ENCODE data around the gene CTNNA2. TPM values are rescaled to one million over a fixed set of nuclear protein-coding genes. Genes with fewer than 3 reads are reported as not detected.

The CTNNA2 gene
- total RNA-seq, 2 donors from 2014 or later = not detected

DNA sequence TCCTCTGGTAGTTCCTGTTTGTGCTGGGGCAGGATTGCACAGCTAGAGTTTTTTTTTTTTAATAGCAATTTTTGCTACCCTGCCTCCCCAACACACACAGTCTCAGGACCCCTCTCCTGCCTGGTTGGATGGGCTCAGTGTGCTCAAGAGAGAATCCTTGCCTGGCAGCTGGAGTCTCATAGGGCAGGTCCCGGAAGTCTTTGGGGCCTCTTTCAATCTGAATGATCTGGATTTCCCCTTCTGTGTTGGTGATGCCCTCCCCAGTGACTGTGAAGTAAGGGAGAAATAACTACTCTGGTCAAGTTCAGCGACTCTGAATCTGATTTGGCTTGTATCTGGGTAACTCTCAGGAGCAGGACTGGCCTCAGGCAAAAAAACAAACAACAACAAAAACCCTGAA, 1012.3 kb downstream of the CTNNA2 start:
- Mint-ChIP-seq H3K4me3 (no peak overlapping the region), H3K9me3 (peaks cover 4% of the 10 kb centered on the region), H3K27me3 (no peaks in the 10 kb centered on the region), H3K27ac (no peak overlapping the region), H3K4me1 (no peaks in the 10 kb centered on the region), H3K36me3 (ENCODE audit: low read depth) (no peaks in the 10 kb centered on the region)
- no peak for ATAC-seq (replicated peaks)

DNA sequence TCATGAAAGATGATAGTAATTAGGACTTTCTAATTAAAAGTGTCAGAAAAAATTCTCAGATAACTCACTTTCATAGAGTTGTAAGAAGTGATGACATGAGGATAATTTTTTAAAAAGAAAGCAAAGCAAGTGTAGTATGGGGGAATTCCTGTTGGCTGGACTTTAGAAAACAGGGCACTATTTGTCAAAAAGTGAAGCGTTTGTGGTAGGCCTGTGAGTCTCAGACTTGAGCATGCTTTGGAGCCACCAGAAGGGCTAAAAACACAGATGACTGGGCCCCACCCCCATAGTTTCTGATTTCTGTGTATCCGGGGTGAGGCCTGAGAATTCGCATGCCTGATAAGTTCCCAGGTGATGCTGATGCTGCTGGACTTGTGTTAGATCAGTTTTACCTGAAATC, 1014.3 kb downstream of the CTNNA2 start:
- ATAC-seq (replicated peaks) = no peak

DNA sequence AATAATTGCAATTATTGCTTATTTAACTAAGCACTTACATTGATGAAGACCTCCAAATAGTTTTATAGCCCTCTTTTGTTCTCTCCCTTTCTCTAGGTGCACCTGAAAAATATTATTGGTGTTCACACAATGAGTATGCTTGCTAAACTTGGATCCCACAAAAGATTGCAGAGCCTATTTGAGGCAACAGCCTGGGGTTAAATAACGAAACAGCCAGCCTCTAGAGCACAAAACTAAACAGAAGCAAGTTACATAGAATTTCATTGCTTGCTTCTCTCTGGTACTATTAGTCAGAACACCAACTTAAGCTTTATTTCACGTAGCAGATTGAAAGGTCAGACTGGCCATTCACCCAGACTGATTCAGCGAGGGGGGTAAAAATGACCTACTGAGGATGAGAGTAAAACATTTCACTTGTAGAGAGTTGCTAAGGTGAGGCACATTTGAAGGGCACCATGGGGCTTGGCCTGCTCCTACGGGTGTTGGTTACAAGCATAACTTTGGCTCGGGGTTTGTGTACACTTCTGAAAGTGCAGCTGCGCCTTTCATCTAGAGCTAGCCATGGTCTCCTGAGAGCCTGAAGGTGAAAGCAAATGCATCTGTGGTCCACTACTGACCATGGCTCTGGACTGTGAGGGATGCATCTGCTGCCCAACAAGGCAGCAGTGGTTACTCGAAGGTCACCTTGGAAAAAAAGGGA, 1016.8 kb downstream of the CTNNA2 start:
- no peaks in the 10 kb centered on the region for H3K4me1 Mint-ChIP-seq
- H3K4me3 Mint-ChIP-seq = no peak overlapping the region
- peaks cover 19% of the 10 kb centered on the region for H3K9me3 Mint-ChIP-seq
- no peak overlapping the region for H3K27ac Mint-ChIP-seq
- ATAC-seq (replicated peaks) = no peak
- no peaks in the 10 kb centered on the region for H3K36me3 Mint-ChIP-seq (ENCODE audit: low read depth)
- H3K27me3 Mint-ChIP-seq = no peaks in the 10 kb centered on the region

More for the DNA sequence above, 1014.3 kb downstream of the CTNNA2 start:
- peaks cover 10% of the 10 kb centered on the region for H3K9me3 Mint-ChIP-seq
- no peak overlapping the region for H3K4me3 Mint-ChIP-seq
- no peaks in the 10 kb centered on the region for H3K4me1 Mint-ChIP-seq
- H3K36me3 Mint-ChIP-seq (ENCODE audit: low read depth) = no peaks in the 10 kb centered on the region
- no peaks in the 10 kb centered on the region for H3K27me3 Mint-ChIP-seq
- H3K27ac Mint-ChIP-seq = no peak overlapping the region

DNA sequence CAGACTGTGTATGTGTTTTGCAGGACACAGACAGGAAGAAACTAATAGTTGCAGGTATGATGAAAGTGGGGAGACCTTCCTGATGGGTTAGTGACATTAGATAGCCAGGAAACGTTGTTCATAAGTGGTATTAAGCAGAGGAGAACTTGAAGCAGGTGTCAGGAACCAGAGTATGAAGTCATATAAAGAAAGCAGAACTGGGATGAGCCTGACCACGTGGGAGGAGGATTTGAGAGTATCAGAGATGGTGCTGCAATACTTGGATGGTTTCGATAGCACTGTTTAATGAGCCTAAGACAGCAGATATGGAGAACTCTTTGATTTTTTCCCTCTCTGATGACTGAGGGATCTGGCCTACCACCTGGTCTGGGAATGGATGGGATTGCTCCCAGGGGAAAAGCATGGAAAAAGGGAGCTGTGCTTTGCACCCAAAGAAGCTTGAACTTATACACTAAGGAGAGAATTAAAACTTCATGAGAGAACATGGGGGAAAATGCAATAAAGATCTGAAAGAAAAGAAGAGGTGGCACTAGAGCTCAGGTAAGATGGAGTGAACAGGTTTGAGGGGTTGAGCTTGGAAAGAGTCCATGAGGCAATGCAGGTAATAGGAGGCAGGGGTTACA, 1017.7 kb downstream of the CTNNA2 start:
- H3K27me3 Mint-ChIP-seq = no peaks in the 10 kb centered on the region
- no peak for ATAC-seq (replicated peaks)
- peaks cover 16% of the 10 kb centered on the region for H3K9me3 Mint-ChIP-seq
- H3K4me3 Mint-ChIP-seq = no peak overlapping the region
- H3K4me1 Mint-ChIP-seq = no peaks in the 10 kb centered on the region
- H3K36me3 Mint-ChIP-seq (ENCODE audit: low read depth) = no peaks in the 10 kb centered on the region
- H3K27ac Mint-ChIP-seq = no peak overlapping the region

DNA sequence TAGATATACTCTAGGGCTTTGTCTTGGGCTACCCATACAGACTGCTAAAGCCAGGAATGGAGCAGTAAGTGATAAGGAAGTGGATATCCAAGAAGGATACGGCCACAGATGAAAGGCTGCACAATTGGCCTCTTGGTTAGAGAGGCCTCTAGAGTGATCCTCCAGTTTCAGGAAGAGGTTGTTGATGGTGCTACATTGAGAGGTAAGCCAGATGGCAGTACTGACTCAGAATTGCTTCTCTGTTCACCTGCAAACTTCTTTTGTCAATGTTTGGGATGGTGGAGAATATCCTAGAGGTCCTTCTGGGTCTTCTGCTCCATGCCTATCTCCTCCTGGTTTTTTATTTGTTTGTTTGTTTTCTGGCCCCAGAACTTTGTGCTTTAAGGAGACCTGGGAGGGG, 1018.5 kb downstream of the CTNNA2 start:
- H3K4me3 Mint-ChIP-seq = no peak overlapping the region
- H3K4me1 Mint-ChIP-seq = no peaks in the 10 kb centered on the region
- H3K9me3 Mint-ChIP-seq = peaks cover 15% of the 10 kb centered on the region
- H3K27ac Mint-ChIP-seq = no peak overlapping the region
- H3K27me3 Mint-ChIP-seq = no peaks in the 10 kb centered on the region
- no peaks in the 10 kb centered on the region for H3K36me3 Mint-ChIP-seq (ENCODE audit: low read depth)
- ATAC-seq (replicated peaks) = no peak

DNA sequence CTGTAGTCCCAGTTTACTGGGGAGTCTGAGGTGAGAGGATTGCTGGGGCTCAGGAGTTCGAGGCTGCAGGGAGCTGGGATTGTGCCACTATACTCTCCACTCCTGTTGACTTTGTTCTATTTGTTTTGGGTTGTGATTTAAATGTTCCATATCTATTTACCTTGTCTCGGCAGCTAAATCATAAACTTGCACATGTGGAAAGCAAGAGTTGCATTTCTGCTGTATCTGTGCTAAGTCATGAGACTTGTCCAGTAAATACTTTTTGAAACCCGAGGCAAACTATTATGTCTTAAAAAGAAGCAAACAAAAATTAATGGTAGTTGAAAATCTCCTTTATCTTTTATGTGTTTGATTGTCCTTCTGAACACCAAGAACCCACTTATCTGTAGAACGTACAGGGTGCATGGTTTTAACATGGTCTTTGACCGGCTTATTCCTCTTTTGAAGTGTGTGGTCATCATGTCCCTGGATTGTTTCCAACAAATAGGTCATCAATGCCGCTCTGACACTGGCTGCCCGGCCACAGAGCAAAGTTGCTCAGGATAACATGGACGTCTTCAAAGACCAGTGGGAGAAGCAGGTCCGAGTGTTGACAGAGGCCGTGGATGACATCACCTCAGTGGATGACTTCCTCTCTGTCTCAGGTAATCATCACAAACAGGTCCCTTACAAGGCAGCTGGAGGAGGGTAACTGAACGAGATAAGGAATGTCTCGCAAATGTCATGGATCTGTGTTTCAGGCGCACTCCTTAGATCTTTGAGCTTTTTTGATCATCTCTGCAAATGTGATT, 1032.8 kb downstream of the CTNNA2 start:
- Mint-ChIP-seq H3K36me3 (ENCODE audit: low read depth) (no peaks in the 10 kb centered on the region), H3K9me3 (peaks cover 19% of the 10 kb centered on the region), H3K4me3 (no peak overlapping the region), H3K4me1 (no peaks in the 10 kb centered on the region), H3K27ac (no peak overlapping the region), H3K27me3 (no peaks in the 10 kb centered on the region)
- ATAC-seq (replicated peaks) = no peak

DNA sequence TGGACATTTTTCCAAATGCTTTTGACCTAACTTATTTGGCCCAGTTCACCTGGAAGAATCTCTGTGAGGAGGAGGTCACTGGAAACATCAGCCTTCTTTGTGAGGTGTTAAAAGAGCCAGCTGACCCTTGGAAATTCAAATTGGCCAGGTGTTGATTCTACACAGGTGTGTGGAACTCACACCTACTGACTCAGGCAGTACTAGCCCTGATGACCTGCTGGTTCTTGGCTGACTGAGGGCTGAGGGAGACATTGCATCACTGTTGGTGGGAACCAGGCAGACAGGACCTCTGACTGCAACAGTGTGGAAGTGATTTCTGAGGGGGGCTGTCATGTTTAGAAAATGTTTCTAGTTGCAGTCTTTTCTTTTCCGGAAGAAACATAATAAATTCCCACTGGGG, 1033.9 kb downstream of the CTNNA2 start:
- Mint-ChIP-seq H3K27ac (no peak overlapping the region), H3K36me3 (ENCODE audit: low read depth) (no peaks in the 10 kb centered on the region), H3K9me3 (peaks cover 19% of the 10 kb centered on the region), H3K27me3 (no peaks in the 10 kb centered on the region), H3K4me3 (no peak overlapping the region), H3K4me1 (no peaks in the 10 kb centered on the region)
- no peak for ATAC-seq (replicated peaks)

DNA sequence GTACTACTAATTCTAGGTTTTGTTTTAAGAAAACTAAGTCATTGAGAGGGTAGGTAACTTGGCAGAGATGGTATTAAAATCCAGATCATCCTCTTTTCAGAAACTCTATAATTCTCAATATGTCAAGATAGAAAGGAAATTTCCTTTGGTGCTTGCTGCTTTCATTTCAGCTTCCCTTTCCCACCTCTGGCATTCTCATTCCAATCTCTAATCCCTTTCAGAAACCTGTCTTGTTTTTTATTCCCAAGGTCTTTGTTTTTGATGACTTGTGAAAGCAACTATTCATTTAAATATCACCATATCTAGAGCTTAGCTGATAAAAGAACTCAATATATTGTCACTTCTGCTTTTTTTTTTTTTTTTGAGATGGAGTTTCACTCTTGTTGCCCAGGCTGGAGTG, 1034.5 kb downstream of the CTNNA2 start:
- Mint-ChIP-seq H3K27ac (no peak overlapping the region), H3K9me3 (peaks cover 19% of the 10 kb centered on the region), H3K4me1 (no peaks in the 10 kb centered on the region), H3K4me3 (no peak overlapping the region), H3K36me3 (ENCODE audit: low read depth) (no peaks in the 10 kb centered on the region), H3K27me3 (no peaks in the 10 kb centered on the region)
- no peak for ATAC-seq (replicated peaks)

DNA sequence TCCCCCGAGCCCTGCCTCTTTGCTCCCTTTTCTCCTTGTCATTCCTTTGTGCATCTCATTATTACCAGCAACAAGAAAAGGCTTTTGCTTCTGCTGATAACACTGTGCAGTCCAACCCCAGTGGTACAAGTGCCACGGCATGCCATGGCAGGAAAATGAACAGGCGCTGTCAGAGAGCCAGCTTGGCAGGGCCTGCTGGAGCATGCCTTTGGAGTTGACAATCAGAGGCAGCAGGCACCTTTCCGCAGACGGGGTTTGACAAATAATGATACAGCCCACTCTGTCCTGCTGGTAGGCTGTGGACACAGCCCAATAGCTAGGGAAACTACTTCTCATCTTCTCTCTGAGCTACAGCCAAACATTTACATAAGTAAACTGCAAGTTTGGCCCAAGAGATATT, 1035.6 kb downstream of the CTNNA2 start:
- H3K4me3 Mint-ChIP-seq = no peak overlapping the region
- ATAC-seq (replicated peaks) = no peak
- peaks cover 20% of the 10 kb centered on the region for H3K9me3 Mint-ChIP-seq
- H3K27ac Mint-ChIP-seq = no peak overlapping the region
- H3K4me1 Mint-ChIP-seq = no peaks in the 10 kb centered on the region
- no peaks in the 10 kb centered on the region for H3K27me3 Mint-ChIP-seq
- H3K36me3 Mint-ChIP-seq (ENCODE audit: low read depth) = no peaks in the 10 kb centered on the region

DNA sequence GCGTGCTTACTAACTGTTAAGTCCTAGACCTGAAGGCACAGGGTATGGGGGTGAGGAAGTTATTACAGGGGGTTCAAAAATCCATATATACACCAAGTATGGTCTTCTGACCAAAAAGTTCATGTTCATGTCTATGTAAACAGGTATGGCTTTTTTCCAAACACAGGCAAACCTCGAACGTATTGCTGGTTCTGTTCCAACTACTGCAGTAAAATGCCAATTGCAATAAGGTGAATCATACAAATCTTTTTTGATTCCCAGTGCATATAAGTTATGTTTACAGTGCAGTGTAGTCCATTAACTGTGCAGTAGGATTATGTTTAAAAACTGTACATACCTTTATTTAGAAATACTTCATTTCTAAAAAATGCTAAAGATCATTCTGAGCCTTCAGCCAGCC, 1037.0 kb downstream of the CTNNA2 start:
- Mint-ChIP-seq H3K4me1 (no peaks in the 10 kb centered on the region), H3K36me3 (ENCODE audit: low read depth) (no peaks in the 10 kb centered on the region), H3K9me3 (peaks cover 16% of the 10 kb centered on the region), H3K4me3 (no peak overlapping the region), H3K27me3 (no peaks in the 10 kb centered on the region), H3K27ac (no peak overlapping the region)
- no peak for ATAC-seq (replicated peaks)

DNA sequence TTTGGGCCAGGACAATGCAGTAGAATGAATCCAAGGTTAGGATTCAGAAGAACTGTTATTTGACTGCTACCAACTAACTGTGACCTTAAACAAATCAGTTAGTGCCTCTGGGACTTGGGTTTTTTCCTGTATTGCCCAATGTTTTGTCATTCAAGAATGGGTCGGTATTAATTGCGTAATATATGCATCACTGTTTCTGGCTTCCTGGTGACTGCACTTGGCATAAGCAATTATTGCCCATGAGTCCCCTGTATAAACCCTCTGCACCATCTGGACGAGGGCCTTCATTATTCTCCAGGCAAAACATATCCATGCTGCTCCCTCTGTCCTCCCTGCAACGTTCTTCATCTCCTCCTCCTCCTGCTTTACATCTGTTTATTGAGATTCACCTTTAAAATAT, 1047.5 kb downstream of the CTNNA2 start:
- Mint-ChIP-seq H3K9me3 (peaks cover 30% of the 10 kb centered on the region), H3K27me3 (no peaks in the 10 kb centered on the region), H3K27ac (no peak overlapping the region), H3K36me3 (ENCODE audit: low read depth) (no peaks in the 10 kb centered on the region), H3K4me1 (no peaks in the 10 kb centered on the region), H3K4me3 (no peak overlapping the region)
- no peak for ATAC-seq (replicated peaks)

DNA sequence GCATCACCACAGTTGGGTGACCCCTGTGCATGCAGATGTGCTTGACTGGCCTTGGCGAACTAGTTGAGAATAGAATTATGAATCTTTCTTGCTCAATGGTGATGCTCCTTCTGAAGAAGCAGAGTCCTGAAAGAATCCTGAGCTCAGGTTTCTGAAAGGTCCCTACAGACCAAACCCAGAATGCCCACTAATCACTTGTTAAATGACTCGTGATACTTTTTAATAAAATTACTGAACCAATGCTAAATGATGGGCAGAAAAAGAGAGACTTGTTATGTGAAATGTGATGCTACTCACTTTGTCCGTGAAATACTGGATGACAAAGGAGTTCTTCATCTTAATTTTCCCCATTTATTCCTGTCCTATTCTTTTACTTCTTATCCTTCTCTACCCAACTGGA, 1055.2 kb downstream of the CTNNA2 start:
- Mint-ChIP-seq H3K27me3 (no peaks in the 10 kb centered on the region), H3K4me1 (no peaks in the 10 kb centered on the region), H3K36me3 (ENCODE audit: low read depth) (no peaks in the 10 kb centered on the region), H3K9me3 (peaks cover 24% of the 10 kb centered on the region), H3K4me3 (no peak overlapping the region), H3K27ac (no peak overlapping the region)
- no peak for ATAC-seq (replicated peaks)

DNA sequence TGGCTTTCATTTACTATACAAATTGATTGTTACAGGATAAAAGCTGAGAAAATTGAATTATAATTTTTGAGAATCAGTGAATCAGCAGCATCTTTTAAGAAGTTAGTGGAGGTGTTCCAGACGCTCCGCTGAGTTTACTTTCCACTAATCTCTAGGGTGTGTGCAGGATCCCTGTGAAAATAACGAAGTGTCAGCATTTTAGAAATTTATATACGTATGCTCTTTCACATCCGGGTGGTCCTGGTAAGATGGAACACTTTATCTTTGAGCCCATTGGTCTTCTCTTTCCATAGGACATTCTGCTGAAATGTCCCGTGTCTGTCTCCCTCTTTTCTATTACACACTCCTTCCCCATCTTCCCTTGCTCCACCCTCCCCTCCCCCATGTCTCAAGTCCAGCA, 1060.3 kb downstream of the CTNNA2 start:
- ATAC-seq (replicated peaks) = no peak
- peaks cover 9% of the 10 kb centered on the region for H3K9me3 Mint-ChIP-seq
- no peak overlapping the region for H3K4me3 Mint-ChIP-seq
- no peaks in the 10 kb centered on the region for H3K4me1 Mint-ChIP-seq
- H3K27me3 Mint-ChIP-seq = no peaks in the 10 kb centered on the region
- no peak overlapping the region for H3K27ac Mint-ChIP-seq
- no peaks in the 10 kb centered on the region for H3K36me3 Mint-ChIP-seq (ENCODE audit: low read depth)

DNA sequence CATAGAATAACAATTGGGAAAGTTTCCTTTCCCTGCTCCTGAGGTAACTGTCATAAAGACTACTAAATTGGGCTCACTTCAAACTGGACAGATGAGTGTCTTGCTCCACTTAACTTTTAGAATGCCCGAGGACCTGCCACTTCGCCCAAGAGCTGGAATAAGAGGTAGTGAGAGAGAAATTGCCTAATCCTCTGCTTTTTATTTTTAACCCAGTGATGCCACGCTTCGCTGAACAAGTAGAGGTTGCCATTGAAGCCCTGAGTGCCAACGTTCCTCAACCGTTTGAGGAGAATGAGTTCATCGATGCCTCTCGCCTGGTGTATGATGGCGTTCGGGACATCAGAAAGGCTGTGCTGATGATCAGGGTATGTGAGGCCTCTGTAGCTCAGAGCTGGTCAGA, 1061.1 kb downstream of the CTNNA2 start:
- Mint-ChIP-seq H3K27ac (no peak overlapping the region), H3K4me1 (no peaks in the 10 kb centered on the region), H3K27me3 (no peaks in the 10 kb centered on the region), H3K4me3 (no peak overlapping the region), H3K9me3 (peaks cover 5% of the 10 kb centered on the region), H3K36me3 (ENCODE audit: low read depth) (no peaks in the 10 kb centered on the region)
- no peak for ATAC-seq (replicated peaks)

DNA sequence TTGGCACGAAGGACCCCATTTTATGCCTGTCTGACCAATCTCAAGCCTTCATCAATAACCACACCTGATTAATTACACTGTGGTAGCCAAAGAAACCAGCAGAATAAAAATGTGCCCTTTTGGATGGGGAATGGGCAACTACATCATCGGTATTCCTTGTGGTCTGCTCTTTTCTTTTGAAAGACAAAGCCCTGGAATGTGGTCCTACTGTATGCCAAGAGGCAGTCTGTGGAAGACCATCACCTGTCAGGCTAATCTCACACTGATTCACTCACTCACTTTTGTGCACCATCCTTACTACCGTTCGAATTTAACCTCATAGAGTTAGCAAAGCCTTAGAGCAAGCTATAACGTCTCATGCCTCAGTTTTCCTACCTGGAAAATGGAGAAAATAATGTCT, 1066.9 kb downstream of the CTNNA2 start:
- H3K36me3 Mint-ChIP-seq (ENCODE audit: low read depth) = no peaks in the 10 kb centered on the region
- H3K27ac Mint-ChIP-seq = no peak overlapping the region
- no peak overlapping the region for H3K4me3 Mint-ChIP-seq
- no peaks in the 10 kb centered on the region for H3K27me3 Mint-ChIP-seq
- H3K4me1 Mint-ChIP-seq = no peaks in the 10 kb centered on the region
- no peak for ATAC-seq (replicated peaks)
- peaks cover 5% of the 10 kb centered on the region for H3K9me3 Mint-ChIP-seq

Data from activated T-helper 17 cell treated with anti-CD3 and anti-CD28 coated beads, Interleukin-2, amount 50 U/mL, for 72 hours (primary cell).